Activated T-cell treated with anti-CD3 and anti-CD28 coated beads, Interleukin-2, amount 50 U/mL, for 4 hours (primary cell): ENCODE results near the gene IGFBP1. TPM values are rescaled to one million over a fixed set of nuclear protein-coding genes. Genes with fewer than 3 reads are reported as not detected.
A peak's percentile ranks its signal among the peaks of the same experiment; 100 is the strongest.
"Not testable (repeated sequence)": the region's sequence is repeated elsewhere in the genome, so short reads cannot be mapped to it uniquely, and the experiment has no call there.

Source experiments
- ATAC-seq, 2 donors: fragments of 200-7000 bp; cut with Tn5 transposase; one replicate each; pipeline ENCODE4 v1.10.0; 2021
- DNase-seq: peaks from one replicate; pipeline ENCODE4 v3.0.0-alpha.2; 2020
- H3K27me3 Mint-ChIP-seq: one replicate; pipeline ENCODE4 v1.8.0; 2021; ENCODE audit warnings: low read depth, mixed read lengths
- H3K36me3 Mint-ChIP-seq: one replicate; pipeline ENCODE4 v1.8.0; 2022; ENCODE audit warnings: mixed read lengths; ENCODE audit not compliant: insufficient read depth
- H3K4me1 Mint-ChIP-seq: one replicate; pipeline ENCODE4 v1.8.0; 2021; ENCODE audit warnings: low read depth, mixed read lengths
- H3K4me3 Mint-ChIP-seq: one replicate; pipeline ENCODE4 v1.8.0; 2021; ENCODE audit warnings: mild to moderate bottlenecking, moderate library complexity, mixed read lengths
- H3K9me3 Mint-ChIP-seq: one replicate; pipeline ENCODE4 v1.8.0; 2021; ENCODE audit warnings: mixed read lengths
- total RNA-seq, 3 donors: library from RNA; stranded (reverse); gene quantifications; one replicate each; pipeline ENCODE4 v1.2.1, GENCODE V29; 2021

Gene IGFBP1
- total RNA-seq, 3 donors from 2014 or later, result 0.11 to 0.28 (median 0.13) TPM

GRCh38 chr7:45922810-45923209 is 34.5 kb downstream of the IGFBP1 start:
- ATAC-seq, result peak; percentile 20 to 32
- Mint-ChIP-seq H3K9me3 (no peaks in the 10 kb centered on the region), H3K36me3 (no peaks in the 10 kb centered on the region), H3K27me3 (peaks cover 59% of the 10 kb centered on the region), H3K4me1 (peaks cover 21% of the 10 kb centered on the region), H3K4me3 (peak overlapping the region; percentile 56)
- no peak for DNase-seq

GRCh38 chr7:45923290-45923689 is 35.0 kb downstream of the IGFBP1 start:
- H3K4me3 Mint-ChIP-seq, result peak overlapping the region; percentile 56
- ATAC-seq (no peak), DNase-seq (peak; percentile 36)
- peaks cover 55% of the 10 kb centered on the region for H3K27me3 Mint-ChIP-seq
- no peaks in the 10 kb centered on the region for H3K36me3 Mint-ChIP-seq
- no peaks in the 10 kb centered on the region for H3K9me3 Mint-ChIP-seq
- H3K4me1 Mint-ChIP-seq, result peaks cover 21% of the 10 kb centered on the region

GRCh38 chr7:45923818-45924217 is 35.5 kb downstream of the IGFBP1 start:
- peaks cover 51% of the 10 kb centered on the region for H3K27me3 Mint-ChIP-seq
- no peak overlapping the region for H3K4me3 Mint-ChIP-seq
- no peaks in the 10 kb centered on the region for H3K36me3 Mint-ChIP-seq
- ATAC-seq, result no peak
- DNase-seq, result no peak
- peaks cover 21% of the 10 kb centered on the region for H3K4me1 Mint-ChIP-seq
- H3K9me3 Mint-ChIP-seq, result no peaks in the 10 kb centered on the region

GRCh38 chr7:45924283-45924682 is 36.0 kb downstream of the IGFBP1 start:
- Mint-ChIP-seq H3K27me3 (peaks cover 46% of the 10 kb centered on the region), H3K4me1 (peaks cover 21% of the 10 kb centered on the region), H3K4me3 (no peak overlapping the region)

GRCh38 chr7:45927721-45928120 is 39.4 kb downstream of the IGFBP1 start:
- ATAC-seq (no peak), DNase-seq (no peak)
- H3K36me3 Mint-ChIP-seq, result no peaks in the 10 kb centered on the region
- peaks cover 20% of the 10 kb centered on the region for H3K27me3 Mint-ChIP-seq
- H3K4me1 Mint-ChIP-seq, result peaks cover 7% of the 10 kb centered on the region
- no peaks in the 10 kb centered on the region for H3K9me3 Mint-ChIP-seq
- no peak overlapping the region for H3K4me3 Mint-ChIP-seq

More at GRCh38 chr7:45924283-45924682, 36.0 kb downstream of the IGFBP1 start:
- Mint-ChIP-seq H3K36me3 (no peaks in the 10 kb centered on the region), H3K9me3 (no peaks in the 10 kb centered on the region)
- ATAC-seq (no peak), DNase-seq (no peak)

GRCh38 chr7:45930967-45931366 is 42.7 kb downstream of the IGFBP1 start:
- DNase-seq (no peak), ATAC-seq (no peak)
- no peaks in the 10 kb centered on the region for H3K36me3 Mint-ChIP-seq
- no peak overlapping the region for H3K4me3 Mint-ChIP-seq
- H3K4me1 Mint-ChIP-seq, result no peaks in the 10 kb centered on the region
- no peaks in the 10 kb centered on the region for H3K9me3 Mint-ChIP-seq
- peaks cover 5% of the 10 kb centered on the region for H3K27me3 Mint-ChIP-seq

- Mint-ChIP-seq H3K36me3 (no peaks in the 10 kb centered on the region), H3K9me3 (peaks cover 6% of the 10 kb centered on the region), H3K4me3 (no peak overlapping the region), H3K4me1 (peaks cover 13% of the 10 kb centered on the region), H3K27me3 (peaks cover 12% of the 10 kb centered on the region)
- ATAC-seq (no peak), DNase-seq (no peak)
These were observed 49.0 kb downstream of the IGFBP1 start for GRCh38 chr7:45937301-45937700.

GRCh38 chr7:45937862-45938261 is 49.6 kb downstream of the IGFBP1 start:
- Mint-ChIP-seq H3K27me3 (peaks cover 12% of the 10 kb centered on the region), H3K4me1 (peaks cover 16% of the 10 kb centered on the region), H3K4me3 (no peak overlapping the region), H3K9me3 (peaks cover 6% of the 10 kb centered on the region), H3K36me3 (no peaks in the 10 kb centered on the region)
- ATAC-seq, result no peak
- DNase-seq, result no peak

GRCh38 chr7:45938626-45939302 is 50.5 kb downstream of the IGFBP1 start:
- DNase-seq (no peak), ATAC-seq (no peak)
- peaks cover 17% of the 10 kb centered on the region for H3K4me1 Mint-ChIP-seq
- H3K36me3 Mint-ChIP-seq, result no peaks in the 10 kb centered on the region
- H3K9me3 Mint-ChIP-seq, result peaks cover 6% of the 10 kb centered on the region
- peak overlapping the region; percentile 7 for H3K4me3 Mint-ChIP-seq
- H3K27me3 Mint-ChIP-seq, result peaks cover 9% of the 10 kb centered on the region

GRCh38 chr7:45939574-45939973 is 51.3 kb downstream of the IGFBP1 start:
- H3K36me3 Mint-ChIP-seq, result no peaks in the 10 kb centered on the region
- H3K4me3 Mint-ChIP-seq, result no peak overlapping the region
- DNase-seq (no peak), ATAC-seq (no peak)
- peaks cover 8% of the 10 kb centered on the region for H3K27me3 Mint-ChIP-seq
- peaks cover 17% of the 10 kb centered on the region for H3K4me1 Mint-ChIP-seq
- peaks cover 6% of the 10 kb centered on the region for H3K9me3 Mint-ChIP-seq

- H3K9me3 Mint-ChIP-seq, H3K36me3 Mint-ChIP-seq, H3K27me3 Mint-ChIP-seq, DNase-seq: not testable (repeated sequence)
- H3K4me3 Mint-ChIP-seq, result peak overlapping the region; percentile 82
- peaks cover 17% of the 10 kb centered on the region for H3K4me1 Mint-ChIP-seq
- peak; percentile 75 to 76 for ATAC-seq
These were observed 52.0 kb downstream of the IGFBP1 start for GRCh38 chr7:45940237-45940781.

GRCh38 chr7:45940939-45941338 is 52.7 kb downstream of the IGFBP1 start:
- Mint-ChIP-seq H3K27me3 (peaks cover 7% of the 10 kb centered on the region), H3K4me1 (peaks cover 17% of the 10 kb centered on the region), H3K9me3 (peaks cover 6% of the 10 kb centered on the region), H3K36me3 (no peaks in the 10 kb centered on the region), H3K4me3 (peak overlapping the region; percentile 82)
- ATAC-seq, result no peak
- DNase-seq, result no peak

Other genes starting within 250 kb of the IGFBP1 start
- not detected for gene CCDC201, start 15.4 kb upstream of the IGFBP1 start, total RNA-seq
- gene IGFBP3, start 32.8 kb downstream of the IGFBP1 start, total RNA-seq, result under 1 TPM; 0.33 to 0.87 (median 0.48) TPM